ENCODE measurements around the gene CDH23.
A peak's percentile ranks its signal among the peaks of the same experiment; 100 is the strongest.

Gene CDH23

DNA sequence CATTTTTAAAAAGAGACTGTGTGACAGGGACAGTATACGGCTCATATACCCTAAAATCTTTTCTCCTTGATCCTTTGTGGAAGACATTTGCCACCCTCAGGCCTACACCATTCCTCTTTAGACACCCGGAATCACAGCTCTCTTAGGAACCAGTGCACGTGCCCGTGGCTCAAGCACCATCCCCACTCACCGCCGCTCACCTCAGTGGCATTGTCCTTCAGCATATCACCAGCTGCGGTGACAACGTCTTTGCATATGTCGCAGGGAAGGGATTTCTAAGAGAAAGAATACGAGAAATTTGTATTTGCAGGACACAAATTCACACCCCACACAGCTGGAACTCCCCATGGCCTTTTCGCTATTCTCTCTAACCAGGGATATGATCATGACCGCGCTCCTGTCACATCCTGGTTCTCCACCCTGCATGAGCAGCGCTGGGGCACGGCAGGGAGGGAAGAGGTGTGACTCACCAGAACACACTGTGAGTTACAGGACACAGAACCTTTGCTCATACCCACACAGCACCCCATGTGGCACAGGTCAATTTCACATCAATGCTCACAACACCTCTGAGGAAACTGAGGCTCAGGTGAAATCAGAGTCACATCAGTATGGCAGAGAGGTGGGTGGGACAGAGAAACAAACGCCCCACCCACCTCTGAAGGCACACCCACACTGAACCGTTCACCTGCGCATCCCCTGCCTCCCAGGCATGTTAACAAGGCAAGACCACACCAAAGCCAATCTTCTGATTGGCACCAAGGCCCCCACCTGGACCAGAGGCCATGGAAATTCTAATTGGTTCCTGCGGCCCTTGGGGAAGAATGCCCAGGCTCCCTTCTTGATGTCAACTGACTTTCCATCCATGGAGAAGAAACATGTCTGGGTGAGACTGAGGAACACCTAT lies 435.2 kb downstream of the CDH23 start:
- DNase-seq = no peak

DNA sequence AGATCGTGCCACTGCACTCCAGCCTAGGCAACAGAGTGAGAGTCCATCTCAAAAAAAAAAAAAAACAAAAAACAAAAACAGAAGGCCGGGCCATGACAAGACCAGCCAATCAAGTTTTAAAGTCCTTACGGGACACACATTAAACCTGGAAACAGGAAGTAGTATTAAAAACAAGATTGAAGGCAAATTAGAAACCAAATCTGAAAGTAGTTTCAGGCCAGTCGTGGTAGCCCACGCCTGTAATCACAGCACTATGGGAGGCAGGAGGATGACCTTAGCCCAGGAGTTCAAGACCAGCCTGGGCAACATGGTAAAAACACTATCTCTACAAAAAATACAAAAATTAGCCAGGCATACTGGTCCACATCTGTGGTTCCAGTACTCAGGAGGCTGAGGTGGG lies 436.2 kb downstream of the CDH23 start:
- DNase-seq = no peak

DNA sequence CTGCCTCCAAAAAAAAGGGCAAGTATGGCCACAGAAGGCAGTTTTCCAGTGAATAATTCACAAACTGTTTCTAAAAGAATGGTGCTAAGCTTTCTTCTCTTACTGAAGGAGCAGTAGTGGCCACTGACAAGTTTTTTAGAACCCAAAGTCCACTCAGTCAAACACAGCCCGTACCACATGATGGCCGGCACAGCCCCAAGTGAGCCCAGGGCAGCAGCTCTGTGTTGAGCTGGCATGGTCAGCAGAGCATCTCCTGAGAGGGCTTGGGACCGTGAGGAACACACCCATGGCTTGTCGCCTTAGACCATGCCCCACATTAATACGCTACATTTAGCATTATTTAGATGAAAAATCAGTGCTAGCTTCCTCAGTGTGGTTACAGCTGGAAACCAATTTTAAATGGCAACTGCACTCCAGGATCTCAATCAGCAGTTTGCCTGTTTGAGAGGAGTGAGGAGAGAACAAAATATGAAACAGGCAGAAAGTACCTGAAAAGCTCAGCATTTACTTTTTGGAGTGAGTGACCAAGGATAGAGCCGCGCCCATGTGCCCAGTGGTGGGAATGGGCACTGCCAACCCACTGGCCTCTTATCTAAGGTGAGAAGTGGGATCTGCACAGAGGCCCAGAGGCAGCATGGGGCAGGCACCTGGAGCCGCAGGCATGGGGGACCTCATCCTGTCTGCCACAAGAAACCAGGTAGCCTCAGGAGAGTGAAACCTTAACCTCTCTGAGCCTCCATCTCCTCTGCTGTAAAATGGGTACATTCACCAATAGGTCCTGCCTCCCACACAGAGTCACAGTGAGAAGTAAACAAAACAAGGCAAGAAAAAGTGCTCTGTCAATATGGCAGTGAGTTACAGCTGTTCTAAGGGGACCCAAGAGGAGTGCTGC lies 437.0 kb downstream of the CDH23 start:
- no peak for DNase-seq

DNA sequence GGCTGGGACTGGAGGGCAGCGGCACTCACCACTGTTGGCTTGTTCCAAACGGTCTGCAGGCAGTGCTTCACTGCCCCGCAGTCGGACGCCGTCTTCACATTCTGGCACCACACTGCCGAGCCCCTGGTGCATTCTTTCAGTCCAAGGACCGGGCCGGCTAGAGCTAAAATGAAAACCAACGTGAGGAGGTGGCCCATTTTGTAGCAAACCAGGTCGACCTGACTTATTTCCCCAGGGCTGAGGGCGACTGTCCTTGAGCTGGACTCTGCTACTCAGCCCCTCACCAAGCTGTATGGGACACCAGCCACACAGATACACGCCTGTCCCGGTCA lies 437.6 kb downstream of the CDH23 start:
- no peak for DNase-seq

DNA sequence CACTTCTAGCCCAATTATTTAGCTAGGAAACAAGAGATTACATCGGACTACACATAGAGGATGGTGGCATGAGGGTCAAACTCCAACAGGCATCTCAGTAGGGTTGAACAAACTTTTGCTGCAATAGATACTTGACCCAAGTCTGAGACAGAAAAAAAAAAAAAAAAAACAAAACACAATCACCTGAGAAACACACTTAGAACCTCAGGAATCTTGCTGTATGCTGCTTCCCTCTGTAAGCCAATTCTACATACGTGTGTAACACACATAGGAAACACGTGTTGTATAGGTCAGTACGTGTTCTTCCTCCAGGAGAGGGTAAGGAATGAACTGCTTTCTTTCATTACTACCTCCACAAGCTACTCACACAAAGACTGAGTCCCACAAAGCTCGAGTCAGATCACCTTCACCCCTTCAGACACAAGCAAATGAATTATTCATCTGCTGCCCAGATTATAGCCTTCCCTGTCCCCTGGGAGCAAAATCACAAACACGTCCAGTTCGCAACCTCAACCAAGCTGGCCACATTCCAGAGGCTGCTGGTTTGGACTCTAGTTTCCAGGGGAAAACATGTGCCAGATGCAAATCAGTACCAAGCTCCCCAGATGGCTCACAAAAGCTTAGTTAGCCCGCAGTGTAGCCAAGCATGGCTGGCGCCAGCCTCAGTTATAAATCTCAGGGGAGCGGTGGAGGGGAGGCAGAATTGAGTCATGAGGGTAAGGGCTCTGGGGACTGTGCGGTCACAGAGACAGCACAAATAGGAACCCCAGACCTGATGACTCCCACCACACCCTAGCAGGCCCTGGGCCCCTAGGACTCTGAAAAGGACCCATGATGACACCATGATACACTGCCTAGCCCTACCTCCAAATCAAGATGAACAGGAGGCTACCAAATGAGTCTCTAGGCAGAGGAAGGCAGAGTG lies 439.2 kb downstream of the CDH23 start:
- no peak for DNase-seq

DNA sequence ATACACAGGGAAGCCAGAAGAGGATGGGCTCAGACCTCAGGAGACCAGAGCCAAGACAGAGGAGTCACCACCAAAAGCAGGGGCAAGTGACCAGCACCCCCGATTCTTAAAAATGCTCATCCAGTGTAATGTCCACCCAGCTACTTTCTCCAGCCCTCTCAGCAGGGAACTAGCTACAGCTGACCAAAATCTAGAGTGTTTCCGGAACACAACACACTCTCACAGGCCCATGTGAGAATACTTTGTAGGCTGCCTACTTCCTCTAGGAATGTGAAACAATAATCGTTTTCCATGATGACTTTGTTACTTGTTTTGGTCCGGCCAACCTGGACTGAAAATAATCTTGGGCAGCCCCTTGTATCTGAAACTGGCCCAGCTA lies 439.9 kb downstream of the CDH23 start:
- DNase-seq = no peak

DNA sequence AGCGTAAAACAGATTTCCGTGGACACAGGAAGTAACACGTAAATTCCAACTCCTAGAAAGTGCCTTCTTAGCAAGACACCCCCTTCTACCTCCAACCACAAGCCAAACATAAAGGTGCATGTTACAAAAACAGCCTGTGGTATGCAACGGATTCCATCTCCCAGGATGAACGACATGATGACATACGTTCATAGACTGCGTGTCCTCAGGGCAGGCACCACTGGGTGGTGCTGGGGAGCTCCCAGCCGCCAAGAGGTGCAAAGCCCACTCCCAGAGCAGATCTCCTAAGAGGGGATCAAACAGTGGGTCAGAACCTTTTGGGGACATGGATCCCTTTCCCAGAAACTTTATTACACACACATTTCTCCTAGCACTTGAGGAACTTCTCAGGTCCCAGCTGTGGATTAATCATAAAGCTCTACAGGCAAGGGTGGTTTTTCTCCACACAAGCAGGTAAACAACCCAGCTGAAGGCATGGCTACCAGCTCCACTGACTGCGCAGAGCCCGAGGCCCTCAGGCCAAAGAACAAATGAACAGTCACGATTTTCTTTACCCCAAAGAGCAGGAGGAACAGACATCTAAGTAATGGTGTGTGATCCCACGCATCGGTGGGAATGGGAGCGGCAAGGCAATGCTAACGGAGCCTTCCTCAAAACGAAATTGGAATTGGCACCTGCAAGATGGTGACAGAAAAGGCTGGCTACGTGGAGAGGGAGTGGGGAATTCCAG lies 440.5 kb downstream of the CDH23 start:
- no peak for DNase-seq

DNA sequence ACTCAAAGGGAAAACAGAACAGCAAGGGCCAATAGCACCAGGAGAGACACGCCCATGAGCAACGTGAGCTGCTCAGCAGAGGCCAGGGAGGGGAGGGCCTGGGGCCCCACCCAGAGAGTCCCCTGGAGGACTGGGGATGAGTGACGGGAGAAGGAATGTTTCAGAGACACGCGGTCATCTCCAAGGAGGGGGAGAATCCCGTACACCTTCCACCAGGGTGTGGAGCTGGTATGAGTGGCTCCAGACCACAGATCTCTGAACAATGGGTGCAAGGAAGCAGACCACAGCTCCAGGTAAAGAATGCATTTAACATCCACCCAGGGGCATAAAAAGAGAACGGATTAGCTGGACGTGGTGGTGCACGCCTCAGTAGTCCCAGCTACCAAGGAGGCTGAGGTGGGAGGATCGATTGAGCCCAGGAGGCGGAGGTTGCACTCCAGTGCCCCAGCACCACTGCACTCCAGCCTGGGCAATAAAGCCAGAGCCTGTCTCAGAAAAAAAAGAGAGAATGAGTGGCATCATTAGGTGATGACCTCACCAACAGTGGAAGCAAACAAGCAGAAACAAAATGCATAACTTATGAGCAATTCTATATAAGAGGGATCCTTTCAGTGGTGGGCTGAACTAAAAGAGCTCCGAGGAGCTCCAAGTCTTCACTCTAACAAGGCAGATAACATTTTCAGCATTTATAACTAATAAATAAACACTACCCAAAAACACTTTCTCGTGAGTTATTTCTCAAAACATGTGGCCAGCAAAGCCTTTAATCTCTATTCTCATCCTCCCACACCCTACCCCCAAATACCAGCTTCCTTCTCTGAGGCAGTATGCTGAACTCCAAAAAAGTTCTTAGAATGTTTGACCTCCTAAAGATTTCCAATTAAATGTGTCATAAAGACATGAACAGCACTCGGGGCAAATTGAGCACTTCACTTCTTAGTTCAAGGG lies 441.8 kb downstream of the CDH23 start:
- no peak for DNase-seq

DNA sequence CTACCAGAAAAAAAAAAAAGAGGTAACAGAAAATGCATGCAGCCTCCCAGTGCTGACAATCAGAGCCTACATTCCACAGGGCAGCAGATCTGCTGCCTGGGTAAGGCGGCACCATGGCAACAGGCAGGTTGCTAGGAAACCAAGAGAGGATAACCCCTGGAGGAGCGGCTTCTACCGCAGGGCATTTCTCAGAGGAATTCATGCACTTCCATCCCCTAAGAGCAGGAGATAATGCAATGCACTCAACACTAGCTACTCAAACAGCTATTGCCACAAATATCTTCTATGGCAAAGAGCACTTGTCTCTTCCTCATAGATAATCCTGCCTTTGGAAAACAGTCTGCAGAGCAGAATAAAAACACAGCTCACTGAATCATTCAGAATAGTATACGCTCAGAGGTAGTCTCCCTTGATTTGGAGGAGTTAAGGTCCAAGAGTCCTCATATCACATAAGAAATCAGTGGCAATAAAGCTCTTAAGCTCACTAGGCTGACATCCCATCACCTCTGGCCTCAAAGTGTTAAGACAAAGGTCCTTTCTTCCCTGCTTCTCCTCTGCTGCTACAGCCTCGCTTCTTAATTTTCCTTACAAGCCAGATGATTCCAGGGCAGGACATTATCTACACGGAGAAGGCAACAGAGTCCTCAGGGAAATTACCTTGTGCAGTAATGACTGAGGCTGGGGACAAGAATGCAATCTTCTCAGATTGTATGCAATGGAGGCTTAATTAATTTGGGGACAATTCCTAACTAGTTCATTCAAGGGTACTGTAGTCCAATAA lies 443.6 kb downstream of the CDH23 start:
- DNase-seq = peak; percentile 60

DNA sequence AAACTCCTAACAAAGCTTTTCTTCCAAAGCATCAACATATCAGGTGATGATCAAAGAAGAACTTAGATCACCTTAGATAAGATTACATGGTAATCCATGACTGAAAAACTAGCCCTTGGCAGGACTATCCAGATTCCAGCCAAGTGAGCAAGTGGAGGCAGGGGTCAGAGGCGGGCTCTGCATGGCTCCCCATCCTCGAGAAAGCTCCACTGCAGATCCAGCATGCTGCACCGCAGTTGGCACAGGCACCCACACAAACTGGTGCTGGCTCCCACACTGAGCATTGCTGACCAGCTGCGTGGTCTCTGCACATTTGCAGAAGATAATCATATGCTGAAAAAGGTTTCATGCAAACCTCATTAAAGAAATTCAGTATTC lies 444.2 kb downstream of the CDH23 start:
- no peak for DNase-seq

DNA sequence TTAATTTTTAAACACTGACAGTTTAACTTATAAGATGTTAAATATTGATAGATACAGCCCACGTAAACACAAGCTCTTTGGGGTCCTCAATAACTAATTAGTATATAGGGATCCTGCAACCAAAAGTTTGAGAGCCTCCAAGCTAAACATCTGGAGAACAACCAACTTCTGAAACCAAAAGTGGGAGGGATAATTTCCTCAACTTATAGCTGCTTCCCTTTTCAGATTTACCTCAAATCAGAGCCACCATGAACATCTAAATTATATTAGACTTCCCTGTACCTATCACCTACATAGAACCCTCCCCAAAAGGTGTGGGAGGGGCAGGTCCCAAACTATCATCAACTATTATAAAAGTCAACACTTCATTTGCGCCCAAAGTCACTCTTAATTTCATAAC lies 445.7 kb downstream of the CDH23 start:
- DNase-seq = no peak

DNA sequence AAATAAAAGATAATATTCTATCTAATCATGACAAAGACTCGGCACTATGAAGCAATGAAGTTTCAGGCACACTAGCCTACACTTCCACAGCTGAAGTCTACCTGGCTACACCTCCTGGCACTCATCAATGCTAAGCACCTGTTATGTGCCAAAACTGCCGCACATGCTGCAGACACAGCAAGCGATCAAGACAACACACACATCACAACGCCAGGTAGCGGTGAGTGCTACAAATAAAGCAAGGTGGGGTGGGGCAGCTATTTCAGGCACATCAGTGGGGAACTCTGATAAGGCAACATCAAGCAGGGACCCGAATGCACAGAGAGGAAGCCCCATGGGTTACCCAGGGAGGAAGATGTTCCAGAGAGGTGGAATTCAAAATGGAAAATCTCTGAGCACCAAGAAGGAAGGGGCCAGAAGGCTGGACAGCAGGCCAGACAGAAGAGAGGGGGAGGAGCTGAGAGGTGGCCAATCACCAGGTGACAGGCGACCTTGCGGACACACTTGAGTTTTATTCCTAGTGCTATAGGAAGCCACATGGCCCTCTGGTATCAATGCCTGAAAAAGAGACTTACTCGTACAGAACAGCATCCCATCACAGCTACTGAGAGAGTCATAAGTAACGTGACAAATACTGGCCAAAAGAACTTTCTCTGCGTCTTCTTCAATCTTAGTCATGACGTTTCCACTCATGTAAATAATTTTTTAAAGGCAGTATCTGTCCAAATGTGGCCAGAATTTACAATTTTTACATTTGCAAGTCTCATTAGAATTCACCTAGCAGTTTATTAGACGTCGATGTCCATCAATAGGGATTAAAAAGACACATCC lies 446.4 kb downstream of the CDH23 start:
- DNase-seq = no peak

DNA sequence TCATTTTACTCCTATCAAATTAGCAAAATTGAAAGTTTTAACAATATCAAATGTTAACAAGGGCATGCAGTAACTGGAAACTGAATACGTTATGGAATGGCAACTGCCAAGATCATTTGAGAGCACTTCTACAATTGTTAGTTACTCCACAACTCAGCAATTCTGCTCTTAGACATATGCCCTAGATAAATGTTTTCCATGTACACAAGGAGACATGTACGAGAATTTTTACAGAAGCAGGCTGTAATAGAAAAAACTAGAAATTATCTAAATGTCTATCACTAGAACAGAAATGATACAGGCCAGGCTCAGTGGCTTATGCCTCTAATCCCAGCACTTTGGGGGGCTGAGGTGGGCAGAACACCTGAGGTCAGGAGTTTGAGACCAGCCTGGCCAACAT lies 447.4 kb downstream of the CDH23 start:
- no peak for DNase-seq

DNA sequence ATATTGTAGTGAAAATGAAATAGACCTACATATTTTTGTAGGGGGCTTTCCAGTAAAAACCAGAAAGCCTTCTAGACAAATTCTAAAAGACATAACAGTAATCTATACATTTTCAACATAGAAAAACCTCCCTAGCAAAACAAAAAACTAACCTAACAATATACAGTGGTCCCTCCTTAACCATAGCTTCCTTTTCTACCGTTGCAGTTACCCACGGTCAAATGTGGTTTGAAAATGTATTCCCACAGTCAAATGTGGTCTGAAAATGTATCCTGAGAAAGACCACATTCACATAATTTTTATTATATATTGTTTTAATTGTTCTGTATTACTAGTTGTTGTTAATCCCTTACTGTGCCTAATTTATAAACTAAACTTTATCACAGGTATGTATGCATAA lies 448.0 kb downstream of the CDH23 start:
- no peak for DNase-seq

DNA sequence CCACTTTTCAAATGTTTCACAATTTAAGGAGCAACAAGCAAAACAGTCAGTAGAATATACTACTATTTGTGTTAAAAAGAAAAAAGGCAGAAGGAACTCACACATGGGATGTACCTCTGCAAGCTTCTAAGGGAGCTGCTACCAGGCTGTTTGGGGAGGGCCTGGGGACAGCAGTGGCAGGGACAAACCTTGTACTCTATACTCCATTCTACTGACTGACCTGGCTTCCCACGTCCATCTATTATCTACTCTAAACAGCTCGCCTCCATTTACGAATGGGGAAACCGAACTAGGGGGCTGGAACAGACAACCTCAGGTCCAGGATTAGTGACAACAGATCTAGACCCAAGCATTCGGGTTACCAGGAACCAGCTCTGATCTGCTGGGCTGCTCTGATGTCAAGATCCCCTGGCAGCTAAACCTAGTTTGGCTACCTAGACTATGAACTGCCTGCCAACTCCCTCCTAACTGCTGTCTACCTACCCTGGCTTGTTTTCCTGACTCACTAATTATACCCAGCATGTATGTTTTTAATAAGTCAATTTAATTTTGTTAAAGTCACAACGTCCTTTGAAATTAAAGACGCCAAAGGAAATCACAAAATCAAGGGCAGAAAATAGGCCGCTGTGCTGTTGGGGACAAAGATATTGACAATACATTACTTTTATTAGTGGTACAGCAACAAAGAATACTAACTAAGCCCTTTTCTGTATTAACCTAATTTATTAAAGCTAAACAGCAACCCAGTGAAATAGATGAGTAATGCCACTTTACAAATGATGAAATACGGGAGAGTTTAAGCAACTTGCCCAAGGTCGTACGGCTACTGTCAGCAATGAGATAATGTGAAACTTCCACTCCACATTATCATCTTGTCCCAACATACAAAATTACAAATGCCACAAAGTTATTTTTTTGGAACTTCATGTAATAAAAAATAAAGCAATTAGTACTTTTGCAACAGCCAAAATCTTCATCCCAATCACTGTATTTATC lies 449.0 kb downstream of the CDH23 start:
- no peak for DNase-seq

DNA sequence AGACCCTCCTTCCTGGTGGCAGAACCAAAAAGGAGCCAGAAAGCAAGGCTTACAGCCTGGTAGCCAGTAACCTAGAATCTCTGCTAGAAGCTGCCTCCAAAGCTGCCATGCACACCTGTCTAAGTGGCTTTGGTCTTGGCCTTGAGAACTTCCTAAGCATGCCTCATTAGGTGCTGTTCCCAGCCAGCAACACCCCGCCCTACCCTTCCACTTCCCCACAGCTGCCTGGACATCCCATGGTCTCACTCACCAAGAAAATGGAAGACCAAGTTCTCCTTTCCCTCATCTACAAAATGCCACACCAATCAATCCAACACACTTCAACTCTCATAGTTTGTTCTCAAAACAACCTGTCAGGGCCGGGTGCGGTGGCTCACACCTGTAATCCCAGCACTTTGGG lies 450.1 kb downstream of the CDH23 start:
- DNase-seq = no peak

DNA sequence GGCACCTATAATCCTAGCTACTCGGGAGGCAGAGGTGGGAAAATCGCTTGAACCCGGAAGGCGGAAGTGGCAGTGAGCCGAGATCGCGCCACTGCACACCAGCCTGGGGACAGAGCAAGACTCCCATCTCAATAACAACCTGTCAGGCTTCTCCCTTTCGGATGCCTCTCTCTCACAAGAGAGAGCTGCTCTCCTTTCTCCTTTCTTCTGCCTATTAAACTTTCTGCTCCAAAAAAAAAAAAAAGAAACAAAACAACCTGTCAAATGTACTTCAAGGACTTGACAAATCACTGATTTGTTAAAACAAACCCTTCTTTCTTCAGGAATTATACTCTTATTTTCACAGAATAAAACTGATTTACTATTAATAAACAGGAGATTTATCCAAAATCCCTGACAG lies 450.7 kb downstream of the CDH23 start:
- no peak for DNase-seq
